Measurements from ENCODE around the gene PI16.
A peak's percentile ranks its signal among the peaks of the same experiment; 100 is the strongest.

PI16 gene

DNA sequence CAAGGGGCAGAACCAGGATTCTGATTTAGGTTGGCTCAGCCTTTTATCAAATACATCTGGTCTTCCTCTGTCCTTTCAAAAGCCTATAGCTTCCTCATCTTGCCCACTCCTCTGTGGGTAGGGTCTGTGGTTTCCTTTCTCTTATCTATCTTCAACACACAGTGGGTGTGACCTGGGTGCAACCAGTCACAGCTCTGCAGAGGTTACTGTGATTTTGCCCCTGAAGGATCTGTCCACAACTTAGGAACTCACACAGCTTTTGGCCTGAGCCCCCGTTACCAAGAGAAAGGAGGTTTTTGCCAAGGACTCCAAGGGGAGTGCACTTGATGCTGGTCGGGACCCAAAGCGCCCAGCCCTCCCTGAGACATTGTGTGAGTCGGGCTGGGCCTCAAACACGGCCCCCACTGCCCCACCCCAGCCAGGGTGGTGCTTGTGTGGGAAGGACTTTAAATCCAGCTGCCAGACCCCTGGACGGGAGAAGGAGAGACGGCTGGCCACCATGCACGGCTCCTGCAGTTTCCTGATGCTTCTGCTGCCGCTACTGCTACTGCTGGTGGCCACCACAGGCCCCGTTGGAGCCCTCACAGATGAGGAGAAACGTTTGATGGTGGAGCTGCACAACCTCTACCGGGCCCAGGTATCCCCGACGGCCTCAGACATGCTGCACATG is at the start of gene PI16:
TSS of gene PI16 (plus strand) at position 477 of the 670 bp plus-strand sequence. CDS start at position 500, 23 bp downstream.
- peak; percentile 59 to 82 for DNase-seq
- no peak for TF ChIP-seq POLR2A (IDR thresholded peaks at IDR 0.05; ENCODE audit: low read length)

- no peak for TF ChIP-seq GATA1 (IDR thresholded peaks at IDR 0.05; ENCODE audit: low read depth, low read length)
- no peak for TF ChIP-seq POLR2A (IDR thresholded peaks at IDR 0.05; ENCODE audit: low read length)
- no peak for DNase-seq
Measured at GRCh38 chr6:36904851-36905393, 49.6 kb upstream of the PI16 start.

GRCh38 chr6:36906539-36907325 is 47.8 kb upstream of the PI16 start:
- DNase-seq: no peak
- TF ChIP-seq POLR2A (IDR thresholded peaks at IDR 0.05; ENCODE audit: low read length) (no peak), GATA1 (IDR thresholded peaks at IDR 0.05; ENCODE audit: low read depth, low read length) (no peak)

DNA sequence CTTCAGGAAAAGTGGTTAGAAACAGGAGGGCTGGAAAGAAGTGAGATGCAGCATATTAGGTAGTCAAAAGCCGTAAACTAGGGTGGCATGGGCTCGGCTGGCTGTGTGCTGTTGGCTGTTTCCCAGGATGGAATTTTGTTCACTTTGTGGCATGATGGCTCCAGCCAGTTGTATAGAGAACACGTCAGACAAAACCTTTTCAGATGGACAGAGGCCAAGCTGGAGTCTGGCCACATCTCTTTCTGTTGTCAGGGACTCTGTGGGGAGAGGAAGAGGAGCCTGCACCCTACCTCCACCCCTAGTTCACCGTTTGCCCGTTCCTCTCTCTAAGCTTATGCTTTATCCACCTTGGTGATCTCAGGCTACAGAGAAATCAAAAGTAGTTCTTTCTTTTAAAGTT is 46.8 kb upstream of the PI16 start:
- TF ChIP-seq POLR2A (IDR thresholded peaks at IDR 0.05; ENCODE audit: low read length) (no peak), GATA1 (IDR thresholded peaks at IDR 0.05; ENCODE audit: low read depth, low read length) (no peak)
- DNase-seq: peak; percentile 17 to 30

GRCh38 chr6:36908747-36909146 is 45.8 kb upstream of the PI16 start:
- DNase-seq: peak; percentile 48 to 51
- TF ChIP-seq POLR2A (IDR thresholded peaks at IDR 0.05; ENCODE audit: low read length): no peak
- no peak for TF ChIP-seq GATA1 (IDR thresholded peaks at IDR 0.05; ENCODE audit: low read depth, low read length)

- no peak for TF ChIP-seq POLR2A (IDR thresholded peaks at IDR 0.05; ENCODE audit: low read length)
- no peak for TF ChIP-seq GATA1 (IDR thresholded peaks at IDR 0.05; ENCODE audit: low read depth, low read length)
- no peak for DNase-seq
Measured at GRCh38 chr6:36912030-36912454, 42.5 kb upstream of the PI16 start.

- no peak for DNase-seq
- TF ChIP-seq POLR2A (IDR thresholded peaks at IDR 0.05; ENCODE audit: low read length) (no peak), GATA1 (IDR thresholded peaks at IDR 0.05; ENCODE audit: low read depth, low read length) (no peak)
Measured at GRCh38 chr6:36912586-36912985, 42.0 kb upstream of the PI16 start.

DNA sequence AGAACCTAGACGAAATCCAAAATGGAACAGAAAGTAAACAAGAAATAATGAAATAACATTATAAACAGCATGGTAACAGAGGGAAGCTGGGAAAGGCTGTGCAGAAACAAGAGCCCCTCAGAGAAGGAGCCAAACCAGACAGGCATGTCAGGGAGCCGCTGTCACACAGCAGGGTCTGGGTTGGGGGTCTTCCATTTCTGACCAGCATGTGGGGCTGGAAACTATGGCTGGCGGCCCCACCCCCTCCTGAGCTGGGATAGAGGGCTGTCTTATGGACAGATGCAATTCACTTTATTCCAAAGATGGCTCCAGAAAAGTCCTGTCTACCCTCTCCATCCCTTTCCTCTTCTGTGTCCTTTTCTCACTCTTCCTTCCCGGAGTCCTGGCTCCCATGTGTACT is 41.5 kb upstream of the PI16 start:
- DNase-seq: no peak
- TF ChIP-seq GATA1 (IDR thresholded peaks at IDR 0.05; ENCODE audit: low read depth, low read length) (no peak), POLR2A (IDR thresholded peaks at IDR 0.05; ENCODE audit: low read length) (no peak)

GRCh38 chr6:36914227-36914794 is 40.2 kb upstream of the PI16 start:
- no peak for TF ChIP-seq GATA1 (IDR thresholded peaks at IDR 0.05; ENCODE audit: low read depth, low read length)
- no peak for TF ChIP-seq POLR2A (IDR thresholded peaks at IDR 0.05; ENCODE audit: low read length)
- peak in 1 of 2 experiments; percentile 26 for DNase-seq

- TF ChIP-seq GATA1 (IDR thresholded peaks at IDR 0.05; ENCODE audit: low read depth, low read length): no peak
- no peak for TF ChIP-seq POLR2A (IDR thresholded peaks at IDR 0.05; ENCODE audit: low read length)
- DNase-seq: no peak
Measured at GRCh38 chr6:36915599-36915998, 38.9 kb upstream of the PI16 start.

DNA sequence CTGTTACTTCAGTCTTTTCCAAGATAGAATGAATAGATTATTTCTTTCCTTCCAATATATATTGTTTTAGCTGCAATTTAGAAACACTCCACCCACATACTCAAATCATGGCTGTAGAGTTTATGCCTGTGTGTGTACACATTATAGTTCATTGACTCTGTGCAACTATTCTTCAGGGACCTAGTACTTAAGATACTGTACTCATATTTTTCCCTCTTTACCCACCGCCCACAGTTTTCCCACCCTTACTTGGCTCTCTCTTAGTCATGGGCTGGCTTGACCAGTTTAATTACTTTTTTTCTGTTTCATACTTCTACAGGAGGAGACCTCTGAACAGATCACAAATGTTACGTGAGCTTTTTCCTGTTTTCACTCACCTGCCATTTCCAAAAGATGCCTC is 38.4 kb upstream of the PI16 start:
- no peak for DNase-seq
- TF ChIP-seq POLR2A (IDR thresholded peaks at IDR 0.05; ENCODE audit: low read length): no peak
- TF ChIP-seq GATA1 (IDR thresholded peaks at IDR 0.05; ENCODE audit: low read depth, low read length): no peak

GRCh38 chr6:36917541-36918193 is 36.9 kb upstream of the PI16 start:
- TF ChIP-seq POLR2A (IDR thresholded peaks at IDR 0.05; ENCODE audit: low read length): no peak
- TF ChIP-seq GATA1 (IDR thresholded peaks at IDR 0.05; ENCODE audit: low read depth, low read length): no peak

DNA sequence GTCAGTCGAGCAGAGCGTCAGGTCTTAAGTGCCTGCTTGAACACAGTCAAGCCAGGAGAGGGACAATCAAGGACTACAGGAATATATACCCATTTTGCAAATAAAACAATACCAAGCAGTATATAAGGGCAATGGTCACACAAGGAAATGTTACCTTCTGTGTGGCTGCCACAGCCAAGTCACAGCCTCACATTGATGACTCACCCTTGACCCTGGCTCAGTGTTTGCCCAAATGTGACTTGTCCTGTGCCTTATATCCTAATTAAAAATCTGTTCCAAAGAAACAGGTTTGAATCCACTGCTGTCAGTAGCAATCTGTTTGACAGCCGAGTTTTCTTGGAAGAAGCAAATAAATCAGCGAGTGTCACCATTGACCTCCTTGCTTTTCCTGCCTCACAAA is 34.5 kb upstream of the PI16 start:
- TF ChIP-seq POLR2A (IDR thresholded peaks at IDR 0.05; ENCODE audit: low read length) (no peak), GATA1 (IDR thresholded peaks at IDR 0.05; ENCODE audit: low read depth, low read length) (no peak)
- DNase-seq: no peak

More at GRCh38 chr6:36917541-36918193, 36.9 kb upstream of the PI16 start:
- no peak for DNase-seq

GRCh38 chr6:36920546-36920945 is 34.0 kb upstream of the PI16 start:
- no peak for DNase-seq
- no peak for TF ChIP-seq POLR2A (IDR thresholded peaks at IDR 0.05; ENCODE audit: low read length)
- TF ChIP-seq GATA1 (IDR thresholded peaks at IDR 0.05; ENCODE audit: low read depth, low read length): no peak
